HCT116 (cell line): Measurements from ENCODE around the gene HSPG2. TPM values are rescaled to one million over a fixed set of nuclear protein-coding genes. Genes with fewer than 3 reads are reported as not detected.

Source experiments
- ATAC-seq: fragments of 200-7000 bp; cut with Tn5 transposase; 2 replicates; pipeline ENCODE4 v1.9.1; 2020; ENCODE audit warnings: mild to moderate bottlenecking, moderate library complexity
- BruUV-seq: library from RNA; stranded (reverse); fragments of 400-500 nt; replicated peaks from 2 replicates; lab custom pipeline; 2021; lab: Mats Ljungman, UMichigan
- CTCF ChIA-PET: fragments of 300-600 bp; sonication (Branson Sonifier 250); formaldehyde crosslinking; loops from one replicate; lab custom pipeline; 2021; ENCODE audit warnings: antibody characterized with exemption; lab: Charles Lee
- POLR2A ChIA-PET: fragments of 300-600, 350-600 bp; sonication (Branson Sonifier 250); formaldehyde crosslinking; loops from one replicate; lab custom pipeline; 2021; ENCODE audit warnings: antibody characterized with exemption; lab: Charles Lee
- RAD21 ChIA-PET, 2 experiments: fragments of 300-600 bp; sonication (Branson Sonifier 250); formaldehyde crosslinking; loops; one replicate each; lab custom pipeline; 2023; ENCODE audit warnings: low total read pairs in 2 of 2; ENCODE audit not compliant: uncharacterized antibody in 2 of 2, unreplicated experiment in 2 of 2, low non-redundant PET in 1 of 2; lab: Charles Lee
- DNase-seq: peaks from one replicate; pipeline ENCODE4 v3.0.0-alpha.2; 2010; ENCODE audit warnings: low read depth, low spot score
- H2AFZ ChIP-seq: fragments of 200-600 bp; shearing (Covaris generic), sonication (generic); 2 replicates; pipeline ENCODE4 v1.6.1; 2017; ENCODE audit warnings: low read depth, mixed run types, mixed read lengths, antibody characterized with exemption, low read length; ENCODE audit not compliant: poor library complexity, severe bottlenecking
- H3K27ac ChIP-seq: 2 replicates; pipeline ENCODE4 v1.5.1; 2012; ENCODE audit warnings: low read depth, low read length
- H3K27me3 ChIP-seq: fragments of 200-600 bp; sonication (generic); 2 replicates; pipeline ENCODE4 v1.6.1; 2016; ENCODE audit warnings: mixed run types, low read length, mixed read lengths; ENCODE audit not compliant: insufficient read depth
- H3K36me3 ChIP-seq, 2 experiments: fragments of 200-500 bp in 1 of 2; fragments of 200-600 bp in 1 of 2; sonication (Bioruptor generic) in 1 of 2; sonication (generic) in 1 of 2; 2 replicates each; pipeline versions ENCODE4 v1.5.1 to v1.6.1; 2014 to 2016; ENCODE audit warnings: low read length in 2 of 2, inconsistent platforms in 1 of 2, mixed read lengths in 1 of 2, mixed run types in 1 of 2; ENCODE audit not compliant: insufficient read depth in 2 of 2, control insufficient read depth in 1 of 2
- H3K4me1 ChIP-seq, 2 experiments: fragments of 200-600 bp in 1 of 2; sonication (generic) in 1 of 2; 2 replicates each; pipeline versions ENCODE4 v1.5.1 to v1.6.1; 2012 to 2017; ENCODE audit warnings: low read length in 2 of 2, inconsistent platforms in 1 of 2, mild to moderate bottlenecking in 1 of 2, mixed read lengths in 1 of 2, mixed run types in 1 of 2, moderate library complexity in 1 of 2; ENCODE audit not compliant: insufficient read depth in 2 of 2, control insufficient read depth in 1 of 2
- H3K4me2 ChIP-seq: fragments of 200-600 bp; sonication (generic); 2 replicates; pipeline ENCODE4 v1.6.1; 2017; ENCODE audit warnings: mixed run types, low read length, mixed read lengths
- H3K4me3 ChIP-seq, 2 experiments: fragments of 200-600 bp in 1 of 2; sonication (generic) in 1 of 2; replicated peaks in 1 of 2; 2 replicates each; pipeline ENCODE4 v1.5.1; 2011 to 2016; ENCODE audit warnings: low read length in 2 of 2, control low read depth in 1 of 2, low read depth in 1 of 2, mild to moderate bottlenecking in 1 of 2, mixed read lengths in 1 of 2, mixed run types in 1 of 2
- H3K79me2 ChIP-seq: fragments of 200-600 bp; sonication (generic); 2 replicates; pipeline ENCODE4 v1.6.1; 2017; ENCODE audit warnings: mild to moderate bottlenecking, mixed run types, low read length, moderate library complexity, mixed read lengths; ENCODE audit not compliant: insufficient read depth
- H3K9ac ChIP-seq: fragments of 200-600 bp; sonication (generic); 2 replicates; pipeline ENCODE4 v1.6.1; 2016; ENCODE audit warnings: low read length, mixed read lengths
- H3K9me2 ChIP-seq: fragments of 200-600 bp; sonication (generic), shearing (Covaris generic); 2 replicates; pipeline ENCODE4 v1.6.1; 2017; ENCODE audit warnings: mixed run types, mild to moderate bottlenecking, moderate library complexity; ENCODE audit not compliant: insufficient read depth
- H3K9me3 ChIP-seq, 2 experiments: fragments of 200-500 bp in 1 of 2; fragments of 200-600 bp in 1 of 2; sonication (Bioruptor generic) in 1 of 2; sonication (generic) in 1 of 2; 2 replicates each; pipeline ENCODE4 v1.6.1; 2014 to 2017; ENCODE audit warnings: low read length in 2 of 2, mixed read lengths in 2 of 2, inconsistent platforms in 1 of 2, low read depth in 1 of 2, mild to moderate bottlenecking in 1 of 2, mixed run types in 1 of 2, moderate library complexity in 1 of 2; ENCODE audit not compliant: control insufficient read depth in 1 of 2, insufficient read depth in 1 of 2
- H4K20me1 ChIP-seq: fragments of 200-600 bp; sonication (generic), shearing (Covaris generic); 2 replicates; pipeline ENCODE4 v1.6.1; 2017; ENCODE audit warnings: mixed run types, mild to moderate bottlenecking, moderate library complexity; ENCODE audit not compliant: insufficient read depth
- CBX3 ChIP-seq: IDR thresholded peaks from 2 replicates; pipeline ENCODE4 v1.6.1; 2012; ENCODE audit warnings: low read depth
- CEBPB ChIP-seq: IDR thresholded peaks from 2 replicates; pipeline ENCODE4 v1.6.1; 2012; ENCODE audit warnings: low read depth
- EGR1 ChIP-seq: IDR thresholded peaks from 2 replicates; pipeline ENCODE4 v1.6.1; 2012; ENCODE audit warnings: low read depth
- EZH2 ChIP-seq: fragments of 200-600 bp; sonication (generic); IDR thresholded peaks from 2 replicates; pipeline ENCODE4 v1.6.1; 2017; ENCODE audit warnings: antibody characterized with exemption, mixed run types
- JUND ChIP-seq: IDR thresholded peaks from 2 replicates; pipeline ENCODE4 v1.6.1; 2012
- POLR2A ChIP-seq: IDR thresholded peaks from 2 replicates; pipeline ENCODE4 v1.7.0; 2011; ENCODE audit warnings: borderline replicate concordance; ENCODE audit not compliant: insufficient read depth, insufficient read length; ENCODE audit errors: extremely low read depth
- POLR2AphosphoS5 ChIP-seq: IDR thresholded peaks from 2 replicates; pipeline ENCODE4 v1.6.1; 2011; ENCODE audit warnings: mild to moderate bottlenecking, low read depth, low read length, moderate library complexity
- RAD21 ChIP-seq: IDR thresholded peaks from 2 replicates; pipeline ENCODE4 v1.6.1; 2012; ENCODE audit warnings: low read depth, mild to moderate bottlenecking
- SIN3A ChIP-seq: IDR thresholded peaks from 2 replicates; pipeline ENCODE4 v1.6.1; 2012; ENCODE audit warnings: low read depth
- SP1 ChIP-seq: IDR thresholded peaks from 2 replicates; pipeline ENCODE4 v1.6.1; 2012; ENCODE audit warnings: low read depth
- intact Hi-C: fragments of 100-400 bp; cut with micrococcal nuclease; formaldehyde crosslinking; loops from 2 replicates; pipeline ENCODE4 v1.10.0; 2022
- total RNA-seq: library from RNA; stranded (reverse); gene quantifications from one replicate; pipeline ENCODE4 v1.2.1, GENCODE V29; 2021; ENCODE audit not compliant: unreplicated experiment
- TF ChIP-seq, protein P1 (sequence below): IDR thresholded peaks from 2 replicates; pipeline ENCODE4 v1.6.1; 2012
- TF ChIP-seq, protein P2 (sequence below): IDR thresholded peaks from 2 replicates; pipeline ENCODE4 v1.6.1; 2012
- TF ChIP-seq, protein P3 (sequence below): IDR thresholded peaks from 2 replicates; pipeline ENCODE4 v1.6.1; 2012; ENCODE audit warnings: low read depth

Gene HSPG2
- total RNA-seq, 1 experiment from 2014 or later, result 55.7 TPM

DNA sequence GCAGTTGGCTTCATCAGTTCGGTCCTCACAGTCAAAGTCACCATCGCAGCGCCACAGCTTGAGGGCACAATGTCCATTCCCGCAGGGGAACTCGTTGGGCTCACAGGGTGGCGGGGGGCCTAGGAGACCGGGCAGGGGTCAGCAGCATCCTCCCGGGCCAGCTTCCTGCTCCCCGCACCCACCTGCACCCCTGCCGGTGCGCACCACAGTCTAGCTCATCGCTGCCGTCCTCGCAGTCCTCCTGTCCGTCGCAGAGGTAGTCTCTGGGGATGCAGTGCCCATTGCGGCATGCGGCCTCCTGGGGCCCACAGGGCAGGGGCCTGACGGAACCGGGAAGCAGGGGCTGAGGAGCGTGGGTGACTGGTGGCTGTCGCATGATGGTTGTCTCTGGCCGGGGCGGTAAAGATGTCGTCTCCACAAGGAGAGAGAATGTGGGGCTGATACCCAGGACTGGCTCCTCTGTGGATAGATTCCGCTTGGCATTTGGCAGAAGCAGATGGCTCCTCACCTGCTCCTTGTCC, 49.8 kb downstream of the HSPG2 start:
- DNase-seq (no peak), ATAC-seq (no peak)
- H3K4me3 ChIP-seq, result no peak overlapping the region
- no peaks in the 10 kb centered on the region for H3K36me3 ChIP-seq
- ChIA-PET CTCF (no interaction called here), RAD21 (no interaction called here), POLR2A (no interaction called here)
- H3K9me2 ChIP-seq, result no peaks in the 10 kb centered on the region
- H3K27me3 ChIP-seq, result no peaks in the 10 kb centered on the region
- no peaks in the 10 kb centered on the region for H3K9me3 ChIP-seq
- H2AFZ ChIP-seq, result no peak overlapping the region
- TF ChIP-seq POLR2AphosphoS5 (no peak), RAD21 (no peak), JUND (no peak), EZH2 (no peak), EGR1 (no peak), CBX3 (no peak), POLR2A (no peak), SIN3A (no peak), SP1 (no peak), CEBPB (no peak)
- TF ChIP-seq, protein P1, sequence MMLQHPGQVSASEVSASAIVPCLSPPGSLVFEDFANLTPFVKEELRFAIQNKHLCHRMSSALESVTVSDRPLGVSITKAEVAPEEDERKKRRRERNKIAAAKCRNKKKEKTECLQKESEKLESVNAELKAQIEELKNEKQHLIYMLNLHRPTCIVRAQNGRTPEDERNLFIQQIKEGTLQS, result no peak
- TF ChIP-seq, protein P2, sequence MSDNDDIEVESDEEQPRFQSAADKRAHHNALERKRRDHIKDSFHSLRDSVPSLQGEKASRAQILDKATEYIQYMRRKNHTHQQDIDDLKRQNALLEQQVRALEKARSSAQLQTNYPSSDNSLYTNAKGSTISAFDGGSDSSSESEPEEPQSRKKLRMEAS, result no peak
- TF ChIP-seq, protein P3, sequence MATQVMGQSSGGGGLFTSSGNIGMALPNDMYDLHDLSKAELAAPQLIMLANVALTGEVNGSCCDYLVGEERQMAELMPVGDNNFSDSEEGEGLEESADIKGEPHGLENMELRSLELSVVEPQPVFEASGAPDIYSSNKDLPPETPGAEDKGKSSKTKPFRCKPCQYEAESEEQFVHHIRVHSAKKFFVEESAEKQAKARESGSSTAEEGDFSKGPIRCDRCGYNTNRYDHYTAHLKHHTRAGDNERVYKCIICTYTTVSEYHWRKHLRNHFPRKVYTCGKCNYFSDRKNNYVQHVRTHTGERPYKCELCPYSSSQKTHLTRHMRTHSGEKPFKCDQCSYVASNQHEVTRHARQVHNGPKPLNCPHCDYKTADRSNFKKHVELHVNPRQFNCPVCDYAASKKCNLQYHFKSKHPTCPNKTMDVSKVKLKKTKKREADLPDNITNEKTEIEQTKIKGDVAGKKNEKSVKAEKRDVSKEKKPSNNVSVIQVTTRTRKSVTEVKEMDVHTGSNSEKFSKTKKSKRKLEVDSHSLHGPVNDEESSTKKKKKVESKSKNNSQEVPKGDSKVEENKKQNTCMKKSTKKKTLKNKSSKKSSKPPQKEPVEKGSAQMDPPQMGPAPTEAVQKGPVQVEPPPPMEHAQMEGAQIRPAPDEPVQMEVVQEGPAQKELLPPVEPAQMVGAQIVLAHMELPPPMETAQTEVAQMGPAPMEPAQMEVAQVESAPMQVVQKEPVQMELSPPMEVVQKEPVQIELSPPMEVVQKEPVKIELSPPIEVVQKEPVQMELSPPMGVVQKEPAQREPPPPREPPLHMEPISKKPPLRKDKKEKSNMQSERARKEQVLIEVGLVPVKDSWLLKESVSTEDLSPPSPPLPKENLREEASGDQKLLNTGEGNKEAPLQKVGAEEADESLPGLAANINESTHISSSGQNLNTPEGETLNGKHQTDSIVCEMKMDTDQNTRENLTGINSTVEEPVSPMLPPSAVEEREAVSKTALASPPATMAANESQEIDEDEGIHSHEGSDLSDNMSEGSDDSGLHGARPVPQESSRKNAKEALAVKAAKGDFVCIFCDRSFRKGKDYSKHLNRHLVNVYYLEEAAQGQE, result no peak
- H3K4me2 ChIP-seq, result no peak overlapping the region
- intact Hi-C loops, result no loop called here
- H3K27ac ChIP-seq, result no peak overlapping the region
- no TSS peak for BruUV-seq
- H3K9ac ChIP-seq, result no peak overlapping the region
- no peaks in the 10 kb centered on the region for H3K79me2 ChIP-seq
- no peaks in the 10 kb centered on the region for H3K4me1 ChIP-seq
- no peaks in the 10 kb centered on the region for H4K20me1 ChIP-seq
